Pancreas (tissue), 10 donors: ENCODE data around the gene PDLIM5. TPM values are rescaled to one million over a fixed set of nuclear protein-coding genes. Genes with fewer than 3 reads are reported as not detected.

ENCODE experiments used
- ATAC-seq, 4 donors: fragments of 200-7000 bp; cut with Tn5 transposase; one replicate each; pipeline versions ENCODE4 v1.8.0 to v1.9.1; 2020; ENCODE audit warnings: mild to moderate bottlenecking in 4 of 4, moderate library complexity in 4 of 4
- DNase-seq, 6 donors: peaks; one replicate each; pipeline ENCODE4 v3.0.0-alpha.2; 2020
- FAIRE-seq: peaks from 2 replicates; lab custom pipeline; 2012; peaks lifted over from hg19 to GRCh38; lab: Jason Lieb, UNC
- H3K27ac ChIP-seq, 4 donors: fragments of 200-600 bp; sonication (generic); 1 replicate in 3 of 4; 2 replicates in 1 of 4; pipeline versions ENCODE4 v1.5.0 to v1.8.0; 2020
- H3K27me3 ChIP-seq, 4 donors: fragments of 200-600 bp; one replicate each; pipeline ENCODE4 v1.8.0; 2021
- H3K36me3 ChIP-seq, 3 donors: fragments of 200-600 bp; sonication (generic) in 1 of 3; one replicate each; pipeline versions ENCODE4 v1.5.0 to v1.8.0; 2020 to 2021
- H3K4me1 ChIP-seq, 3 donors: fragments of 200-600 bp; one replicate each; pipeline ENCODE4 v1.8.0; 2021
- H3K4me3 ChIP-seq, 4 donors: fragments of 200-600 bp; sonication (generic) in 2 of 4; one replicate each; pipeline versions ENCODE4 v1.5.0 to v1.8.0; 2020 to 2021
- H3K9me3 ChIP-seq, 4 donors: fragments of 200-600 bp; one replicate each; pipeline ENCODE4 v1.8.0; 2021
- WGBS, 2 donors: extraction: QIAGEN DNeasy Blood & Tissue Kit; methylation state at CpG; one replicate each; pipeline ENCODE4 v1.1.7; 2013; 5-methylcytosine and 5-hydroxymethylcytosine counted together
- intact Hi-C, 3 donors: fragments of 100-400 bp; cut with DNase I; formaldehyde crosslinking; loops; one replicate each; pipeline versions ENCODE4 v1.11.1 to v1.14.2; 2022
- polyA plus RNA-seq, 2 donors: library from polyadenylated mRNA; stranded (reverse); fragments of 200-250 nt; gene quantifications; one replicate each; pipeline ENCODE4 v1.2.3, GENCODE V29; 2013
- total RNA-seq, 6 donors: library from RNA; stranded (reverse); fragmentation: NEBNext Ultra II Directional in 4 of 6; extraction: Animal tissue kit (Norgen Biotek cat#: 25700) in 4 of 6; gene quantifications; one replicate each; pipeline versions ENCODE4 v1.2.1 to v1.2.4, GENCODE V29; 2021 to 2023
- TF ChIP-seq, protein P1 (sequence below), 4 donors: fragments of 200-600 bp; sonication (generic) in 3 of 4; IDR thresholded peaks; one replicate each; pipeline versions ENCODE4 v1.5.0 to v1.8.0; 2021; ENCODE audit warnings: antibody characterized with exemption in 4 of 4
- donor health status: healthy with polysubstance abuse.
- donor health status: DM: no; HTN: no; CAD: no; lungs with moderate emphysema.
- donor health status: DM: no; HTN: no; CAD: no.
- donor health status: control.
- donor health status: control.
- donor health status: Bipolar disorder and iron deficiency.
- donor health status: DM: yes; HTN: yes; CAD: no.
- donor health status: DM: no; HTN: no; CAD: no.
- donor health status: DM: no; HTN: no; CAD: no.
- donor health status: DM: yes; HTN: yes; CAD: no.

PDLIM5 gene
- total and polyA plus RNA-seq, 8 donors: 13.2 to 99.0 (median 49.8) TPM

DNA sequence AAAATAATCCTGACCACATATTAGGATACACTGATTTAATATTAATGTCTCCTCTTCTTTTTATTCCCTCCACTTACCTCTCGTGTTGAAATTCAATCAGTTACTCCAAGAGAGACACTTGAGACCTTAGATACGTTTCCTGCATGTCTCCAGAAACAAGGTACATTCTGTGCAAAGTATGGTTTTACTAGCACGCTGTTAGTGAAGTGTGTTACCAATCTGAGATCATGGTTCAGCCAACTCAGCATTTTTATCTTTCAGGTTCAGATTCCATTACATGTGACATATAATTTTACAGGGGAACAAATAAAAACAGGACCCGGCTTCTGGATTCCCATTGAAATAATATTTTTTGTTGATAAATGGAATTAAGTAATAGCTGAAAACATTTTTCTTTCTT, 32.2 kb downstream of the PDLIM5 start:
- FAIRE-seq (no peak), ATAC-seq (no peak), DNase-seq (no peak)
- Histone ChIP-seq H3K4me1 (peaks cover 0 to 16% (median 12%) of the 10 kb centered on the region in 3 donors), H3K27me3 (no peaks in the 10 kb centered on the region), H3K4me3 (no peak overlapping the region), H3K27ac (no peak overlapping the region), H3K9me3 (no peaks in the 10 kb centered on the region), H3K36me3 (no peaks in the 10 kb centered on the region)
- TF ChIP-seq, protein P1, sequence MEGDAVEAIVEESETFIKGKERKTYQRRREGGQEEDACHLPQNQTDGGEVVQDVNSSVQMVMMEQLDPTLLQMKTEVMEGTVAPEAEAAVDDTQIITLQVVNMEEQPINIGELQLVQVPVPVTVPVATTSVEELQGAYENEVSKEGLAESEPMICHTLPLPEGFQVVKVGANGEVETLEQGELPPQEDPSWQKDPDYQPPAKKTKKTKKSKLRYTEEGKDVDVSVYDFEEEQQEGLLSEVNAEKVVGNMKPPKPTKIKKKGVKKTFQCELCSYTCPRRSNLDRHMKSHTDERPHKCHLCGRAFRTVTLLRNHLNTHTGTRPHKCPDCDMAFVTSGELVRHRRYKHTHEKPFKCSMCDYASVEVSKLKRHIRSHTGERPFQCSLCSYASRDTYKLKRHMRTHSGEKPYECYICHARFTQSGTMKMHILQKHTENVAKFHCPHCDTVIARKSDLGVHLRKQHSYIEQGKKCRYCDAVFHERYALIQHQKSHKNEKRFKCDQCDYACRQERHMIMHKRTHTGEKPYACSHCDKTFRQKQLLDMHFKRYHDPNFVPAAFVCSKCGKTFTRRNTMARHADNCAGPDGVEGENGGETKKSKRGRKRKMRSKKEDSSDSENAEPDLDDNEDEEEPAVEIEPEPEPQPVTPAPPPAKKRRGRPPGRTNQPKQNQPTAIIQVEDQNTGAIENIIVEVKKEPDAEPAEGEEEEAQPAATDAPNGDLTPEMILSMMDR (IDR thresholded peaks at IDR 0.05): no peak
- 83 to 84% methylated on average over 4 of the region's 4 CpGs for WGBS, 2 donors
- intact Hi-C loops: no loop called here

DNA sequence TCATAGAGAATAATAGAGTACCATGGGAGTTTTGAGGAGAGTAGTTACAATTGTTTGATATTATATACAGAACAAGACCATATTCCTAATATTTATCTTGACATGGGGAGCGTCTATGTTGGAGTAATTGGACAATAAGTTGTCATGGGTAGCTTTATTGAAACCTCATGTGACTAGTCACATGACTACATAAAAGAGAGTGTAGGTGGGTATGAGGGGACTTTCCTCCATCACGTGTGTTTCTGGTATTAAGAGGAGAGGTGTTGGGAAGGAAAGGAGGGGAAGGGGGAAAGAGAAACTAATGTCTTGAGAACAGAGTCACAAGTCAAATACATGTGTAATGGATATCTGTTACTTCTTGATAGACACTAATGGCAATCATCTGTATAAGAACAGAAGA, 33.1 kb downstream of the PDLIM5 start:
- FAIRE-seq (no peak), DNase-seq (no peak), ATAC-seq (no peak)
- TF ChIP-seq, protein P1 (IDR thresholded peaks at IDR 0.05): no peak
- no peaks in the 10 kb centered on the region for H3K27me3 ChIP-seq
- WGBS, 2 donors: 94% methylated on average over 2 of the region's 2 CpGs
- H3K4me3 ChIP-seq: no peak overlapping the region
- no peaks in the 10 kb centered on the region for H3K36me3 ChIP-seq
- H3K9me3 ChIP-seq: no peaks in the 10 kb centered on the region
- intact Hi-C loops: no loop called here
- H3K27ac ChIP-seq: no peak overlapping the region
- peaks cover 0 to 12% (median 9%) of the 10 kb centered on the region in 3 donors for H3K4me1 ChIP-seq

DNA sequence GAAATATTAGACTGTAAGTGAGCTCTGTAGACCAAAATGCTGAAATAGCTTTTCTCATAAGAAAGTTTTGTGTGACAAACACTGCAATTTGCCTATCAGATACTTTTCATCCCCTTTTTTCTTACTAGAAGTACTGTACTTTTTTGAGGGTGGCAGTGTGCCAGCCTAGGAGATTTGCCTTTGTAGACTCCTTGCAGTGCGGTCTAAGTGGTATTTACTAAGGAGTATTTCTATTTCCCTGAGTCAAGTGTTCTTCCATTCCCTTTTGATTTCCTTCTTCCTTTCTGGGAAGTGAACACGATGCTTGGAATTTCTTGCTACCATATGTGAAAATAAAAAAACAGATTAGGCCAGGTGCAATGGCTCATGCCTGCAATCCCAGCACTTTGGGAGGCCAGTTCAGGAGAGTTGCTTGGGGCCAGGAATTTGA, 34.6 kb downstream of the PDLIM5 start:
- FAIRE-seq (no peak), ATAC-seq (peak in 1 of 4 donors; percentile 35), DNase-seq (no peak)
- no peaks in the 10 kb centered on the region for H3K9me3 ChIP-seq
- H3K27ac ChIP-seq: no peak overlapping the region
- WGBS, 2 donors: 58 to 68% methylated on average over 2 of the region's 2 CpGs
- peaks cover 0 to 14% (median 13%) of the 10 kb centered on the region in 3 donors for H3K4me1 ChIP-seq
- TF ChIP-seq, protein P1 (IDR thresholded peaks at IDR 0.05): no peak
- H3K4me3 ChIP-seq: no peak overlapping the region
- H3K27me3 ChIP-seq: no peaks in the 10 kb centered on the region
- no peaks in the 10 kb centered on the region for H3K36me3 ChIP-seq
- intact Hi-C loops: no loop called here

DNA sequence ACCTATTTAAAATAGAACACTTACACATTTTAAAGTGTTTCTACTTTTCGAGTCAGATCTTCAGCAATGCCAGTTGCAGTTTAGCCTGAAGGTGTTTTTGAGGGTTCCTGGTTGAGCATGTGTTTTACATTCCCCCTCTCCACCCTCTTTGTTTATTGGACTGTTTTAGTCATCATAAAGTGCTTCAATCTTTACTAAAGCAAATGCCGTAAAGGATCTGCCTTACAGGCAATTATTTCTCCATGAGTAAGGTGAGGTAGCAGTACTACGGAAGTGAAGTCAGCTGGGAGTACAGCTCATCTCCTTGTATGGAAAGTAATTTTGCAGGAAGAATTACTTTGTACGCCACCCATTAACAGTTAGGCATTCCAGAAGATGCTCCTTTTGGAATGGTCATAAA, 36.9 kb downstream of the PDLIM5 start:
- ATAC-seq: no peak

DNA sequence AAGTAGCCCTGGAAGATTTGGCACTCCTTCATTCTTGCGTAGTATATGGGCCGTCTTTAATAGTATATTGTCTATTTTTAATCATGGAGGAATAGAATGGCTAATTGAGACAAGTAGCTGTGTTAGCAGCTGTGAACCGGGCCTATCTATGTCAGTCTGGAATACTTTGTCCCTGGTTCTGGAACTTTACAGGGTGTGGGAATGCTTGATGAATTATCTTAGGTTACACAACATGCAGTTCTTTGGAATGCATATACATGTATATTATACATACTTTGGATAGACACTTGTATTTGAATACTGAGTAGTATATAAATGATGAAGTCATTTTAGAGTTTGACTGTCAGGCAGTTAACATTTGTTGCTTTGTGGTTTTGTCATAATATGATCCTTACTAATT, 37.4 kb downstream of the PDLIM5 start:
- Histone ChIP-seq H3K27me3 (no peaks in the 10 kb centered on the region), H3K4me1 (peaks cover 0 to 9% (median 7%) of the 10 kb centered on the region in 3 donors), H3K9me3 (no peaks in the 10 kb centered on the region), H3K27ac (no peak overlapping the region), H3K4me3 (no peak overlapping the region), H3K36me3 (no peaks in the 10 kb centered on the region)
- FAIRE-seq: no peak
- 87 to 89% methylated on average over 3 of the region's 3 CpGs for WGBS, 2 donors
- intact Hi-C loops: no loop called here
- no peak for DNase-seq
- no peak for ATAC-seq
- TF ChIP-seq, protein P1 (IDR thresholded peaks at IDR 0.05): no peak

More for the DNA sequence above, 36.9 kb downstream of the PDLIM5 start:
- no peak overlapping the region for H3K4me3 ChIP-seq
- no peak overlapping the region for H3K27ac ChIP-seq
- H3K4me1 ChIP-seq: peaks cover 0 to 9% (median 7%) of the 10 kb centered on the region in 3 donors
- WGBS, 2 donors: 91 to 95% methylated on average over 4 of the region's 4 CpGs
- TF ChIP-seq, protein P1 (IDR thresholded peaks at IDR 0.05): no peak
- H3K36me3 ChIP-seq: no peaks in the 10 kb centered on the region
- intact Hi-C loops: no loop called here
- no peaks in the 10 kb centered on the region for H3K27me3 ChIP-seq
- no peak for DNase-seq
- no peak for FAIRE-seq
- no peaks in the 10 kb centered on the region for H3K9me3 ChIP-seq
